ENCODE results near the gene PPIL6. TPM values are rescaled to one million over a fixed set of nuclear protein-coding genes. Genes with fewer than 3 reads are reported as not detected.

Gene PPIL6
- total RNA-seq, 1 experiment from 2014 or later, result 0.62 TPM

DNA sequence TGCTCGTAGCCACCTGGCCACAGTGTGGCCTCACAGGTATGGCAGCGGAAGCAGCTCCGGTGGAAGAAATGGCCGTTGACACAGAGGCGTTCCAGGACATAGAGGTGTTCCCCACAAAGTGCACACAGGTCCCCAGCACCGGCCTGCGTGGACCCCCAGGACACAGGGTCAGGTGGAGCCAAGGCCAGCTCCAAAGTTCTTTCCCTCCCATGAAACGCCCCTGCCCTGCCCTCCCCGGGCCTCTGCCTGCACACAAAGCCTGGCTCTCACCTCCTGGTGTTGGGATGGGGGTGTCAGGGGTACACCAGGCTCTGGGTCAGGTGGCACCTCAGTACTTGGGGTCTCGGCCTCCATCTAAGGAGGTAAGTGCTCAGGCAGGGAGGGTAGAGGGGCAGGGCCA lies 6.7 kb upstream of the PPIL6 start:
- Histone ChIP-seq H4K20me1 (ENCODE audit: low read length) (no peaks in the 10 kb centered on the region), H3K4me3 (ENCODE audit: low read length) (no peak overlapping the region), H3K4me2 (ENCODE audit: low read length) (no peak overlapping the region), H3K9ac (ENCODE audit: low read length) (no peak overlapping the region), H2AFZ (ENCODE audit: low read length) (no peak overlapping the region), H3K36me3 (ENCODE audit: low read depth, low read length) (no peaks in the 10 kb centered on the region), H3K9me2 (replicated peaks; ENCODE audit: low read length) (no peaks in the 10 kb centered on the region), H3K4me1 (ENCODE audit: insufficient read depth, low read length) (peaks cover under 1% of the 10 kb centered on the region; the same call in 1 of the 2 replicates), H3F3A (ENCODE audit: low read length, unreplicated experiment) (no peaks in the 10 kb centered on the region), H3K79me2 (ENCODE audit: low read length) (peaks cover 4% of the 10 kb centered on the region), H3K27me3 (ENCODE audit: low read length) (no peaks in the 10 kb centered on the region), H3K27ac (ENCODE audit: low read length) (no peak overlapping the region), H3K9me3 (ENCODE audit: low read length) (no peaks in the 10 kb centered on the region)
- ATAC-seq, result no peak
- POLR2A ChIA-PET (ENCODE audit: unreplicated experiment), result no interaction called here
- CTCF ChIA-PET, result no interaction called here
- DNase-seq, result no peak
- intact Hi-C loops (cut with micrococcal nuclease), result no loop called here
- no TSS peak for BruUV-seq (replicated peaks)
- TF ChIP-seq, protein P1, sequence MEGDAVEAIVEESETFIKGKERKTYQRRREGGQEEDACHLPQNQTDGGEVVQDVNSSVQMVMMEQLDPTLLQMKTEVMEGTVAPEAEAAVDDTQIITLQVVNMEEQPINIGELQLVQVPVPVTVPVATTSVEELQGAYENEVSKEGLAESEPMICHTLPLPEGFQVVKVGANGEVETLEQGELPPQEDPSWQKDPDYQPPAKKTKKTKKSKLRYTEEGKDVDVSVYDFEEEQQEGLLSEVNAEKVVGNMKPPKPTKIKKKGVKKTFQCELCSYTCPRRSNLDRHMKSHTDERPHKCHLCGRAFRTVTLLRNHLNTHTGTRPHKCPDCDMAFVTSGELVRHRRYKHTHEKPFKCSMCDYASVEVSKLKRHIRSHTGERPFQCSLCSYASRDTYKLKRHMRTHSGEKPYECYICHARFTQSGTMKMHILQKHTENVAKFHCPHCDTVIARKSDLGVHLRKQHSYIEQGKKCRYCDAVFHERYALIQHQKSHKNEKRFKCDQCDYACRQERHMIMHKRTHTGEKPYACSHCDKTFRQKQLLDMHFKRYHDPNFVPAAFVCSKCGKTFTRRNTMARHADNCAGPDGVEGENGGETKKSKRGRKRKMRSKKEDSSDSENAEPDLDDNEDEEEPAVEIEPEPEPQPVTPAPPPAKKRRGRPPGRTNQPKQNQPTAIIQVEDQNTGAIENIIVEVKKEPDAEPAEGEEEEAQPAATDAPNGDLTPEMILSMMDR (conservative IDR thresholded peaks at IDR 0.05; ENCODE audit: low read depth, low read length), result no peak
- no peak for TF ChIP-seq EZH2phosphoT487 (IDR thresholded peaks at IDR 0.05; ENCODE audit: borderline replicate concordance, low read length)
- no peak for TF ChIP-seq EZH2 (IDR thresholded peaks at IDR 0.05; ENCODE audit: low read length, unreplicated experiment)

DNA sequence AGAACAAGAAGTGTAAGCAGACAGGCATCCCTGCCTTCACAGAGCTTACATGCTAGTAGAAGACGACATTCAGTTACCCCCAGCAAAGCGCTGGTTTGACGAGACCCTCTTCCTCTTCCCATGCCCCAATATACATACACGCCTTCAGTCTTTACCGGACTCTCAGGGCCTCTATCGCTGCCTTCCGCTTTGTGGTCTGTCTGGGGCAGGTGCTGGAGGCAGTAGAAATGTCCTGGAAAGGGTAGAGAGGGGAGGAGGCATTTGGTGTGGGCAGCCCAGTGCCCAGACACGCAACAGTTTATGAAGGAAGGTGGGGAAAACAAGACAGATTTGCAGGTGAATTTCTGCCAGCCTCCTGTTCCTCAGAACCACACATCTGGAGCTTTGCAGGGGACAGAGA lies 6.1 kb upstream of the PPIL6 start:
- BruUV-seq (replicated peaks), result no TSS peak
- no peak overlapping the region for H3K4me2 ChIP-seq (ENCODE audit: low read length)
- no peaks in the 10 kb centered on the region for H4K20me1 ChIP-seq (ENCODE audit: low read length)
- H3K79me2 ChIP-seq (ENCODE audit: low read length), result peaks cover 9% of the 10 kb centered on the region
- DNase-seq (no peak), ATAC-seq (no peak)
- no peaks in the 10 kb centered on the region for H3K9me3 ChIP-seq (ENCODE audit: low read length)
- H3F3A ChIP-seq (ENCODE audit: low read length, unreplicated experiment), result no peaks in the 10 kb centered on the region
- no peak for TF ChIP-seq EZH2phosphoT487 (IDR thresholded peaks at IDR 0.05; ENCODE audit: borderline replicate concordance, low read length)
- TF ChIP-seq, protein P1 (conservative IDR thresholded peaks at IDR 0.05; ENCODE audit: low read depth, low read length), result no peak
- no peak for TF ChIP-seq EZH2 (IDR thresholded peaks at IDR 0.05; ENCODE audit: low read length, unreplicated experiment)
- no peak overlapping the region for H3K9ac ChIP-seq (ENCODE audit: low read length)
- H3K27me3 ChIP-seq (ENCODE audit: low read length), result no peaks in the 10 kb centered on the region
- no peak overlapping the region for H3K27ac ChIP-seq (ENCODE audit: low read length)
- peaks cover 6% of the 10 kb centered on the region; the same call in 1 of the 2 replicates for H3K4me1 ChIP-seq (ENCODE audit: insufficient read depth, low read length)
- CTCF ChIA-PET, result no interaction called here
- H3K9me2 ChIP-seq (replicated peaks; ENCODE audit: low read length), result no peaks in the 10 kb centered on the region
- no peak overlapping the region for H2AFZ ChIP-seq (ENCODE audit: low read length)
- no peak overlapping the region for H3K4me3 ChIP-seq (ENCODE audit: low read length)
- no peaks in the 10 kb centered on the region for H3K36me3 ChIP-seq (ENCODE audit: low read depth, low read length)
- POLR2A ChIA-PET (ENCODE audit: unreplicated experiment), result no interaction called here
- intact Hi-C loops (cut with micrococcal nuclease), result no loop called here

DNA sequence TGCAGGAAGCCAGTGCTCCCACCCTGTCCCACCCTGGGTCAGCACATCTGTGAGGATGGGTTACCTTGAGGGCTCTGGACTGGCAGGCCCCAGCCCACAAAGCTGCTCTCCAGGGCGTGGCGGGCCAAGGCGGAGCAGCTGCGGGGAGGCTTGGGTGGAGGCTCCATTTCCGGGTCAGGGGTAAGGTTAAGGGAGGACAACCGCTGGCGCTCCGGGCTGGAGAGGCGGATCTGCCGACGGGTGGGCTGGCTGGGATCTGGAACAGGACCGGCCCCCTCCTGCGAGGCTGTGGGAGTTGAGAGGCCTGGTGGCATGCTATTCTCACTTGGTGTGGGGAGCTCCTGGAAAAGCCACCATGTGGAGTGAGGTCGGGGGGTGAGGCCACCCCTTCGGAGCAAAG lies 5.6 kb upstream of the PPIL6 start:
- ATAC-seq, result no peak
- TF ChIP-seq, protein P1 (conservative IDR thresholded peaks at IDR 0.05; ENCODE audit: low read depth, low read length), result no peak
- no peak for TF ChIP-seq EZH2 (IDR thresholded peaks at IDR 0.05; ENCODE audit: low read length, unreplicated experiment)
- TF ChIP-seq EZH2phosphoT487 (IDR thresholded peaks at IDR 0.05; ENCODE audit: borderline replicate concordance, low read length), result no peak
- Histone ChIP-seq H3K9me3 (ENCODE audit: low read length) (no peaks in the 10 kb centered on the region), H2AFZ (ENCODE audit: low read length) (no peak overlapping the region), H3K27ac (ENCODE audit: low read length) (no peak overlapping the region), H3K4me1 (ENCODE audit: insufficient read depth, low read length) (peaks cover 9% of the 10 kb centered on the region; the same call in 1 of the 2 replicates), H3K4me3 (ENCODE audit: low read length) (no peak overlapping the region), H4K20me1 (ENCODE audit: low read length) (no peaks in the 10 kb centered on the region), H3F3A (ENCODE audit: low read length, unreplicated experiment) (no peaks in the 10 kb centered on the region), H3K9me2 (replicated peaks; ENCODE audit: low read length) (no peaks in the 10 kb centered on the region), H3K36me3 (ENCODE audit: low read depth, low read length) (no peaks in the 10 kb centered on the region), H3K79me2 (ENCODE audit: low read length) (peaks cover 14% of the 10 kb centered on the region), H3K4me2 (ENCODE audit: low read length) (no peak overlapping the region), H3K9ac (ENCODE audit: low read length) (no peak overlapping the region), H3K27me3 (ENCODE audit: low read length) (no peaks in the 10 kb centered on the region)
- BruUV-seq (replicated peaks), result no TSS peak
- CTCF ChIA-PET, result no interaction called here
- intact Hi-C loops (cut with micrococcal nuclease), result no loop called here
- DNase-seq, result no peak
- POLR2A ChIA-PET (ENCODE audit: unreplicated experiment), result no interaction called here
